GM23338 (cell line): ENCODE data around the gene TM4SF5. TPM values are rescaled to one million over a fixed set of nuclear protein-coding genes. Genes with fewer than 3 reads are reported as not detected.

ENCODE experiments used
- ATAC-seq: fragments of 200-7000 bp; cut with Tn5 transposase; 3 replicates; pipeline ENCODE4 v1.9.1; 2020
- DNase-seq: peaks from one replicate; pipeline ENCODE4 v3.0.0-alpha.2; 2015; ENCODE audit warnings: low spot score
- H2AFZ ChIP-seq: fragments of 200-600 bp; sonication (generic); 2 replicates; pipeline ENCODE4 v1.8.0; 2016; ENCODE audit warnings: antibody characterized with exemption, mild to moderate bottlenecking, moderate library complexity
- H3F3A ChIP-seq: fragments of 200-600 bp; sonication (generic); replicated peaks from 2 replicates; pipeline ENCODE4 v1.8.0; 2017; ENCODE audit warnings: antibody characterized with exemption, mixed run types, low read depth
- H3K27ac ChIP-seq: fragments of 200-600 bp; sonication (generic); 2 replicates; pipeline ENCODE4 v1.6.1; 2016; ENCODE audit warnings: low read depth
- H3K27me3 ChIP-seq: fragments of 200-600 bp; sonication (generic); 2 replicates; pipeline ENCODE4 v1.8.0; 2016; ENCODE audit warnings: mild to moderate bottlenecking, mixed run types, moderate library complexity; ENCODE audit not compliant: insufficient read depth
- H3K36me3 ChIP-seq: fragments of 200-600 bp; sonication (generic); 2 replicates; pipeline ENCODE4 v1.8.0; 2016; ENCODE audit warnings: mild to moderate bottlenecking; ENCODE audit not compliant: insufficient read depth
- H3K4me1 ChIP-seq: fragments of 200-600 bp; sonication (generic); 2 replicates; pipeline ENCODE4 v1.8.0; 2016; ENCODE audit warnings: mild to moderate bottlenecking, moderate library complexity; ENCODE audit not compliant: insufficient read depth
- H3K4me2 ChIP-seq: fragments of 200-600 bp; sonication (generic); 2 replicates; pipeline ENCODE4 v1.7.1; 2017; ENCODE audit warnings: mixed run types
- H3K4me3 ChIP-seq: fragments of 200-600 bp; sonication (generic); 2 replicates; pipeline ENCODE4 v1.6.1; 2016; ENCODE audit warnings: mixed run types
- H3K79me2 ChIP-seq: fragments of 200-600 bp; sonication (generic); replicated peaks from 2 replicates; pipeline ENCODE4 v1.8.0; 2017; ENCODE audit warnings: mild to moderate bottlenecking; ENCODE audit not compliant: insufficient read depth
- H3K9me2 ChIP-seq: fragments of 200-600 bp; sonication (generic); 2 replicates; pipeline ENCODE4 v1.8.0; 2017; ENCODE audit not compliant: insufficient read depth
- H4K20me1 ChIP-seq: fragments of 200-600 bp; sonication (generic); replicated peaks from 2 replicates; pipeline ENCODE4 v1.8.0; 2017; ENCODE audit warnings: mild to moderate bottlenecking; ENCODE audit not compliant: insufficient read depth
- H3K27ac Mint-ChIP-seq: 2 replicates; pipeline ENCODE4 v1.8.0; 2020; ENCODE audit warnings: inconsistent platforms, mild to moderate bottlenecking, moderate library complexity, mixed read lengths
- H3K27me3 Mint-ChIP-seq: 3 replicates; pipeline ENCODE4 v1.8.0; 2022; ENCODE audit warnings: low read depth, mild to moderate bottlenecking, moderate library complexity, mixed read lengths, inconsistent platforms; ENCODE audit not compliant: insufficient read depth, poor library complexity
- H3K36me3 Mint-ChIP-seq: 3 replicates; pipeline ENCODE4 v1.8.0; 2021; ENCODE audit warnings: low read depth, mild to moderate bottlenecking, inconsistent platforms, moderate library complexity, mixed read lengths
- H3K4me1 Mint-ChIP-seq: 3 replicates; pipeline ENCODE4 v1.8.0; 2020; ENCODE audit warnings: mild to moderate bottlenecking, inconsistent platforms, mixed read lengths
- H3K4me3 Mint-ChIP-seq: 3 replicates; pipeline ENCODE4 v1.8.0; 2021; ENCODE audit warnings: moderate library complexity, mild to moderate bottlenecking, inconsistent platforms, mixed read lengths
- H3K9me3 Mint-ChIP-seq: 3 replicates; pipeline ENCODE4 v1.8.0; 2020; ENCODE audit warnings: moderate library complexity, mild to moderate bottlenecking, inconsistent platforms, mixed read lengths
- CREB1 ChIP-seq: fragments of 250-450 bp; sonication (Bioruptor Pico); IDR thresholded peaks from 2 replicates; pipeline ENCODE4 v1.5.0; 2020; ENCODE audit warnings: low read depth, mild to moderate bottlenecking, moderate library complexity
- EZH2 ChIP-seq: fragments of 200-600 bp; sonication (generic); IDR thresholded peaks from one replicate; pipeline ENCODE4 v1.8.0; 2017; ENCODE audit warnings: antibody characterized with exemption, mild to moderate bottlenecking, low read depth; ENCODE audit not compliant: unreplicated experiment
- EZH2phosphoT487 ChIP-seq: fragments of 200-600 bp; sonication (generic); IDR thresholded peaks from one replicate; pipeline ENCODE4 v1.8.1; 2018; ENCODE audit warnings: antibody characterized with exemption; ENCODE audit not compliant: unreplicated experiment
- JUNB ChIP-seq: IDR thresholded peaks from one replicate; pipeline ENCODE4 v1.6.1; 2016; ENCODE audit warnings: antibody characterized with exemption; ENCODE audit not compliant: unreplicated experiment
- NANOG ChIP-seq: IDR thresholded peaks from 2 replicates; pipeline ENCODE4 v1.6.1; 2016; ENCODE audit warnings: antibody characterized with exemption, borderline replicate concordance
- POLR2AphosphoS5 ChIP-seq: IDR thresholded peaks from 2 replicates; pipeline ENCODE4 v1.6.1; 2016; ENCODE audit warnings: antibody characterized with exemption, low read depth
- STAT1 ChIP-seq: IDR thresholded peaks from one replicate; pipeline ENCODE4 v1.6.1; 2016; ENCODE audit warnings: antibody characterized with exemption; ENCODE audit not compliant: unreplicated experiment
- ZNF114 ChIP-seq: fragments of 250-450 bp; sonication (Bioruptor Pico); IDR thresholded peaks from 2 replicates; pipeline ENCODE4 v1.5.0; 2020; ENCODE audit warnings: mild to moderate bottlenecking, moderate library complexity
- ZNF331 ChIP-seq: fragments of 250-450 bp; sonication (Bioruptor Pico); IDR thresholded peaks from 2 replicates; pipeline ENCODE4 v1.5.0; 2020; ENCODE audit warnings: low read depth, mild to moderate bottlenecking, moderate library complexity
- polyA plus RNA-seq: library from polyadenylated mRNA; unstranded; fragments of >200 nt; fragmentation: Nextera tagmentation; extraction: Ambion mirVana; gene quantifications from 2 replicates; pipeline ENCODE4 v1.2.1, GENCODE V29; 2016
- total RNA-seq: library from RNA; depleted of rRNA; stranded (reverse); fragments of >200 nt; shearing (Covaris generic); gene quantifications from 2 replicates; pipeline ENCODE4 v1.2.3, GENCODE V29; 2014
- TF ChIP-seq, protein P1 (sequence below): fragments of 250-450 bp; sonication (Bioruptor Pico); IDR thresholded peaks from 2 replicates; pipeline ENCODE4 v1.5.0; 2020; ENCODE audit warnings: mild to moderate bottlenecking, moderate library complexity
- TF ChIP-seq, protein P2 (sequence below): IDR thresholded peaks from 2 replicates; pipeline ENCODE4 v1.6.1; 2016; ENCODE audit warnings: antibody characterized with exemption
- TF ChIP-seq, protein P3 (sequence below), 2 experiments: fragments of 200-600 bp in 1 of 2; sonication (generic) in 1 of 2; conservative IDR thresholded peaks; 2 replicates each; pipeline versions ENCODE4 v1.5.1 to v1.6.1; 2016 to 2017; ENCODE audit warnings: antibody characterized with exemption in 2 of 2, low read depth in 2 of 2, mild to moderate bottlenecking in 2 of 2, moderate library complexity in 1 of 2
- TF ChIP-seq, protein P4 (sequence below): IDR thresholded peaks from one replicate; pipeline ENCODE4 v1.6.1; 2018; ENCODE audit warnings: antibody characterized with exemption; ENCODE audit not compliant: unreplicated experiment

Gene TM4SF5
- total and polyA plus RNA-seq, 2 experiments from 2014 or later, result not detected

DNA sequence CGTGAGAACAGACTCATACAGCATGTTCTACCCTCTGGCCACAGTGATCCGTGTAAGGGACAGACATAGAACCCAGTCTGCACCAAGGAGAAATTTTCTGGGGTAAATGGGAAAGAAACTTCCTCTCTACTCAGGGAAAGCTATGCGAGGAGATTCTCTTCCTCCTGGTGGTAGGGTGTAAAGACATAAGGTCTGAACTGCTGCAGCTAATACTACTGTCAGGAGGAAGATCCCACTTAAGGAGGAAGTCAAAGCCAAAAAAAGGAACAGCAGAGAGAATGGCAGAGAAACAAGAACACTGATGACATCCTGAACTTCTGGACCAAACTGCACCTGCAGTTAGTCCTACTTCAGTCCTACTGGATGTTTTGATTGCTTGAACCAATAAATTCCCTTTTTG, 7.1 kb upstream of the TM4SF5 start:
- no peaks in the 10 kb centered on the region for H3K9me2 ChIP-seq
- no peaks in the 10 kb centered on the region for H3K4me1 ChIP-seq
- H3K36me3 Mint-ChIP-seq, result no peaks in the 10 kb centered on the region
- H3K27ac ChIP-seq, result no peak overlapping the region
- H3K4me3 Mint-ChIP-seq, result no peak overlapping the region
- H3F3A ChIP-seq, result 0 out of 2 replicates have a peak, but pooled peaks cover 2% of the 10 kb centered on the region
- no peaks in the 10 kb centered on the region for H3K4me1 Mint-ChIP-seq
- TF ChIP-seq, protein P1, sequence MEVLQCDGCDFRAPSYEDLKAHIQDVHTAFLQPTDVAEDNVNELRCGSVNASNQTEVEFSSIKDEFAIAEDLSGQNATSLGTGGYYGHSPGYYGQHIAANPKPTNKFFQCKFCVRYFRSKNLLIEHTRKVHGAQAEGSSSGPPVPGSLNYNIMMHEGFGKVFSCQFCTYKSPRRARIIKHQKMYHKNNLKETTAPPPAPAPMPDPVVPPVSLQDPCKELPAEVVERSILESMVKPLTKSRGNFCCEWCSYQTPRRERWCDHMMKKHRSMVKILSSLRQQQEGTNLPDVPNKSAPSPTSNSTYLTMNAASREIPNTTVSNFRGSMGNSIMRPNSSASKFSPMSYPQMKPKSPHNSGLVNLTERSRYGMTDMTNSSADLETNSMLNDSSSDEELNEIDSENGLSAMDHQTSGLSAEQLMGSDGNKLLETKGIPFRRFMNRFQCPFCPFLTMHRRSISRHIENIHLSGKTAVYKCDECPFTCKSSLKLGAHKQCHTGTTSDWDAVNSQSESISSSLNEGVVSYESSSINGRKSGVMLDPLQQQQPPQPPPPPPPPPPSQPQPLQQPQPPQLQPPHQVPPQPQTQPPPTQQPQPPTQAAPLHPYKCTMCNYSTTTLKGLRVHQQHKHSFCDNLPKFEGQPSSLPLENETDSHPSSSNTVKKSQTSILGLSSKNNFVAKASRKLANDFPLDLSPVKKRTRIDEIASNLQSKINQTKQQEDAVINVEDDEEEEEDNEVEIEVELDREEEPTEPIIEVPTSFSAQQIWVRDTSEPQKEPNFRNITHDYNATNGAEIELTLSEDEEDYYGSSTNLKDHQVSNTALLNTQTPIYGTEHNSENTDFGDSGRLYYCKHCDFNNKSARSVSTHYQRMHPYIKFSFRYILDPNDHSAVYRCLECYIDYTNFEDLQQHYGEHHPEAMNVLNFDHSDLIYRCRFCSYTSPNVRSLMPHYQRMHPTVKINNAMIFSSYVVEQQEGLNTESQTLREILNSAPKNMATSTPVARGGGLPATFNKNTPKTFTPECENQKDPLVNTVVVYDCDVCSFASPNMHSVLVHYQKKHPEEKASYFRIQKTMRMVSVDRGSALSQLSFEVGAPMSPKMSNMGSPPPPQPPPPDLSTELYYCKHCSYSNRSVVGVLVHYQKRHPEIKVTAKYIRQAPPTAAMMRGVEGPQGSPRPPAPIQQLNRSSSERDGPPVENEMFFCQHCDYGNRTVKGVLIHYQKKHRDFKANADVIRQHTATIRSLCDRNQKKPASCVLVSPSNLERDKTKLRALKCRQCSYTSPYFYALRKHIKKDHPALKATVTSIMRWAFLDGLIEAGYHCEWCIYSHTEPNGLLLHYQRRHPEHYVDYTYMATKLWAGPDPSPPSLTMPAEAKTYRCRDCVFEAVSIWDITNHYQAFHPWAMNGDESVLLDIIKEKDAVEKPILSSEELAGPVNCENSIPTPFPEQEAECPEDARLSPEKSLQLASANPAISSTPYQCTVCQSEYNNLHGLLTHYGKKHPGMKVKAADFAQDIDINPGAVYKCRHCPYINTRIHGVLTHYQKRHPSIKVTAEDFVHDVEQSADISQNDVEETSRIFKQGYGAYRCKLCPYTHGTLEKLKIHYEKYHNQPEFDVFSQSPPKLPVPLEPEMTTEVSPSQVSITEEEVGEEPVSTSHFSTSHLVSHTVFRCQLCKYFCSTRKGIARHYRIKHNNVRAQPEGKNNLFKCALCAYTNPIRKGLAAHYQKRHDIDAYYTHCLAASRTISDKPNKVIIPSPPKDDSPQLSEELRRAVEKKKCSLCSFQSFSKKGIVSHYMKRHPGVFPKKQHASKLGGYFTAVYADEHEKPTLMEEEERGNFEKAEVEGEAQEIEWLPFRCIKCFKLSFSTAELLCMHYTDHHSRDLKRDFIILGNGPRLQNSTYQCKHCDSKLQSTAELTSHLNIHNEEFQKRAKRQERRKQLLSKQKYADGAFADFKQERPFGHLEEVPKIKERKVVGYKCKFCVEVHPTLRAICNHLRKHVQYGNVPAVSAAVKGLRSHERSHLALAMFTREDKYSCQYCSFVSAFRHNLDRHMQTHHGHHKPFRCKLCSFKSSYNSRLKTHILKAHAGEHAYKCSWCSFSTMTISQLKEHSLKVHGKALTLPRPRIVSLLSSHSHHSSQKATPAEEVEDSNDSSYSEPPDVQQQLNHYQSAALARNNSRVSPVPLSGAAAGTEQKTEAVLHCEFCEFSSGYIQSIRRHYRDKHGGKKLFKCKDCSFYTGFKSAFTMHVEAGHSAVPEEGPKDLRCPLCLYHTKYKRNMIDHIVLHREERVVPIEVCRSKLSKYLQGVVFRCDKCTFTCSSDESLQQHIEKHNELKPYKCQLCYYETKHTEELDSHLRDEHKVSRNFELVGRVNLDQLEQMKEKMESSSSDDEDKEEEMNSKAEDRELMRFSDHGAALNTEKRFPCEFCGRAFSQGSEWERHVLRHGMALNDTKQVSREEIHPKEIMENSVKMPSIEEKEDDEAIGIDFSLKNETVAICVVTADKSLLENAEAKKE (CRISPR knock-in tag), result no peak
- TF ChIP-seq, protein P2, sequence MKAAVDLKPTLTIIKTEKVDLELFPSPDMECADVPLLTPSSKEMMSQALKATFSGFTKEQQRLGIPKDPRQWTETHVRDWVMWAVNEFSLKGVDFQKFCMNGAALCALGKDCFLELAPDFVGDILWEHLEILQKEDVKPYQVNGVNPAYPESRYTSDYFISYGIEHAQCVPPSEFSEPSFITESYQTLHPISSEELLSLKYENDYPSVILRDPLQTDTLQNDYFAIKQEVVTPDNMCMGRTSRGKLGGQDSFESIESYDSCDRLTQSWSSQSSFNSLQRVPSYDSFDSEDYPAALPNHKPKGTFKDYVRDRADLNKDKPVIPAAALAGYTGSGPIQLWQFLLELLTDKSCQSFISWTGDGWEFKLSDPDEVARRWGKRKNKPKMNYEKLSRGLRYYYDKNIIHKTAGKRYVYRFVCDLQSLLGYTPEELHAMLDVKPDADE, result no peak
- TF ChIP-seq JUNB, result no peak
- TF ChIP-seq, protein P3, sequence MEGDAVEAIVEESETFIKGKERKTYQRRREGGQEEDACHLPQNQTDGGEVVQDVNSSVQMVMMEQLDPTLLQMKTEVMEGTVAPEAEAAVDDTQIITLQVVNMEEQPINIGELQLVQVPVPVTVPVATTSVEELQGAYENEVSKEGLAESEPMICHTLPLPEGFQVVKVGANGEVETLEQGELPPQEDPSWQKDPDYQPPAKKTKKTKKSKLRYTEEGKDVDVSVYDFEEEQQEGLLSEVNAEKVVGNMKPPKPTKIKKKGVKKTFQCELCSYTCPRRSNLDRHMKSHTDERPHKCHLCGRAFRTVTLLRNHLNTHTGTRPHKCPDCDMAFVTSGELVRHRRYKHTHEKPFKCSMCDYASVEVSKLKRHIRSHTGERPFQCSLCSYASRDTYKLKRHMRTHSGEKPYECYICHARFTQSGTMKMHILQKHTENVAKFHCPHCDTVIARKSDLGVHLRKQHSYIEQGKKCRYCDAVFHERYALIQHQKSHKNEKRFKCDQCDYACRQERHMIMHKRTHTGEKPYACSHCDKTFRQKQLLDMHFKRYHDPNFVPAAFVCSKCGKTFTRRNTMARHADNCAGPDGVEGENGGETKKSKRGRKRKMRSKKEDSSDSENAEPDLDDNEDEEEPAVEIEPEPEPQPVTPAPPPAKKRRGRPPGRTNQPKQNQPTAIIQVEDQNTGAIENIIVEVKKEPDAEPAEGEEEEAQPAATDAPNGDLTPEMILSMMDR (conservative IDR thresholded peaks at IDR 0.05; ENCODE audit: low read depth in 2 of 2), result no peak
- no peak for TF ChIP-seq EZH2
- TF ChIP-seq NANOG, result no peak
- TF ChIP-seq, protein P4, sequence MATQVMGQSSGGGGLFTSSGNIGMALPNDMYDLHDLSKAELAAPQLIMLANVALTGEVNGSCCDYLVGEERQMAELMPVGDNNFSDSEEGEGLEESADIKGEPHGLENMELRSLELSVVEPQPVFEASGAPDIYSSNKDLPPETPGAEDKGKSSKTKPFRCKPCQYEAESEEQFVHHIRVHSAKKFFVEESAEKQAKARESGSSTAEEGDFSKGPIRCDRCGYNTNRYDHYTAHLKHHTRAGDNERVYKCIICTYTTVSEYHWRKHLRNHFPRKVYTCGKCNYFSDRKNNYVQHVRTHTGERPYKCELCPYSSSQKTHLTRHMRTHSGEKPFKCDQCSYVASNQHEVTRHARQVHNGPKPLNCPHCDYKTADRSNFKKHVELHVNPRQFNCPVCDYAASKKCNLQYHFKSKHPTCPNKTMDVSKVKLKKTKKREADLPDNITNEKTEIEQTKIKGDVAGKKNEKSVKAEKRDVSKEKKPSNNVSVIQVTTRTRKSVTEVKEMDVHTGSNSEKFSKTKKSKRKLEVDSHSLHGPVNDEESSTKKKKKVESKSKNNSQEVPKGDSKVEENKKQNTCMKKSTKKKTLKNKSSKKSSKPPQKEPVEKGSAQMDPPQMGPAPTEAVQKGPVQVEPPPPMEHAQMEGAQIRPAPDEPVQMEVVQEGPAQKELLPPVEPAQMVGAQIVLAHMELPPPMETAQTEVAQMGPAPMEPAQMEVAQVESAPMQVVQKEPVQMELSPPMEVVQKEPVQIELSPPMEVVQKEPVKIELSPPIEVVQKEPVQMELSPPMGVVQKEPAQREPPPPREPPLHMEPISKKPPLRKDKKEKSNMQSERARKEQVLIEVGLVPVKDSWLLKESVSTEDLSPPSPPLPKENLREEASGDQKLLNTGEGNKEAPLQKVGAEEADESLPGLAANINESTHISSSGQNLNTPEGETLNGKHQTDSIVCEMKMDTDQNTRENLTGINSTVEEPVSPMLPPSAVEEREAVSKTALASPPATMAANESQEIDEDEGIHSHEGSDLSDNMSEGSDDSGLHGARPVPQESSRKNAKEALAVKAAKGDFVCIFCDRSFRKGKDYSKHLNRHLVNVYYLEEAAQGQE, result no peak
- TF ChIP-seq STAT1, result no peak
- TF ChIP-seq CREB1 (CRISPR knock-in tag), result no peak
- TF ChIP-seq ZNF331 (CRISPR knock-in tag), result no peak
- TF ChIP-seq ZNF114, result no peak
- no peak for TF ChIP-seq POLR2AphosphoS5
- no peak for TF ChIP-seq EZH2phosphoT487
- no peaks in the 10 kb centered on the region for H3K36me3 ChIP-seq
- DNase-seq (no peak), ATAC-seq (no peak)
- no peaks in the 10 kb centered on the region for H3K9me3 Mint-ChIP-seq
- H3K27me3 Mint-ChIP-seq, result peaks cover 3% of the 10 kb centered on the region
- H3K4me2 ChIP-seq, result no peak overlapping the region
- no peak overlapping the region for H3K27ac Mint-ChIP-seq
- no peak overlapping the region for H3K4me3 ChIP-seq
- no peaks in the 10 kb centered on the region for H3K27me3 ChIP-seq
- H3K79me2 ChIP-seq, result no peaks in the 10 kb centered on the region
- peak overlapping the region; percentile 90 for H2AFZ ChIP-seq
- H4K20me1 ChIP-seq, result no peaks in the 10 kb centered on the region
